Occipital lobe (tissue), 2 donors: ENCODE measurements around the gene MYEF2. TPM values are rescaled to one million over a fixed set of nuclear protein-coding genes. Genes with fewer than 3 reads are reported as not detected.

Experiments
- DNase-seq: peaks from one replicate; lab custom pipeline; 2025; lab: John Stamatoyannopoulos, UW
- total RNA-seq: library from RNA; depleted of rRNA; stranded (reverse); fragments of >200 nt; gene quantifications from one replicate; pipeline ENCODE4 v1.2.3, GENCODE V29; 2014

Gene MYEF2
- total RNA-seq, 1 donor from 2014 or later, result 158 TPM

DNA sequence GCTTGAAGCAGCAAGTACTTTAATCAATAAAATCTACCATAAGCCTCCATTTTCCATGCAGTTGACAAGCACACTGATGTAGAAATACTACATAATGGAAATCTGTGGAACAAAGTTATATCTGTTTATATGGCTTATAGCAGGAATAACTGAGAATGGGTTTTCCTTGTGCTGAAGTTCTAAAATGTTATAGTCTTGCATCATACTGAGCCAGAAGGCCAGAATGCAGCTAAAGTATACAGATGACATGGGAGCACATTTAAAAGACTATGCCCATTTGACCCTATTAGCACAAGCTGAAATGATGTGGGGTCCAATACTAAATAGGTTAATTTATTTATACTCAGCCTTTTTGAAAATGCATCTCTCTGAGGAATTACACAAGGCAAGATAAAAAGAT lies 32.2 kb downstream of the MYEF2 start:
- DNase-seq, result no peak

DNA sequence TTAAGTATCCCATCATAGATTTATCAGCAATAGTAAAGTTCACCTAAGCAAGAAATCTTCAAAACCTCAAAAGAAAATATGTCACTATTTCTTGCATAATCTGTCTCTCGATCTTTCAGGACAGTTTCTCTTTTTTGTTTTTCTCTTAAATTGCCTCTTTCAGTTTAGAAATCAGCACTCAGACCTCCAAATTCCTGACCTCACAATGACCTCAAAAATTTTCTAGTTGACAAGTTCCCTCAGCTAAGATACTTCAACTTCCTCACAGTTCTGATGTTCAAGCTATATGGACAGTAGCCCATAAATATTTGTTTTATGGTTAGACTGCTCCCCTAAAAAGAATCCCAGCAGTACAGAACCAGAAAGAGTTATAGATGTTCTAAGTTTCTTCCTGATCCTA lies 33.2 kb downstream of the MYEF2 start:
- DNase-seq, result no peak

DNA sequence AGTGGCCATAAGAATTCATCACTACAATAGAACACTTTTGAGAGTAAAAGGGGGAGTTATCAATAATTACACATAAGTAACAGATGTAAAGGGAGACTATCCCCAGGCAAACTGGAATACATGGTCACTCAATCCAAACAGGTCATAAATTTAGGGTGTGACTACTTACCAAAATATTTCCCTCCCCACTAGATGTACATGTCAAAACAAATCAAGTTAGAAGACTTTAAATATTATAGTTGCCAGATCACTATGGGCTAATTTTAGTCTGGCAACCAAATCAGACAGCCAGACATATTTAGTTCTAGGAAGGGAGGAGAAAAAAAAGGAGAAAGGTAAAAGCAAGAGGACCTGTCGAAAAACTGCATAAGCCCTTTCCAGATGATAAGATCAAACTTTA lies 34.2 kb downstream of the MYEF2 start:
- no peak for DNase-seq

DNA sequence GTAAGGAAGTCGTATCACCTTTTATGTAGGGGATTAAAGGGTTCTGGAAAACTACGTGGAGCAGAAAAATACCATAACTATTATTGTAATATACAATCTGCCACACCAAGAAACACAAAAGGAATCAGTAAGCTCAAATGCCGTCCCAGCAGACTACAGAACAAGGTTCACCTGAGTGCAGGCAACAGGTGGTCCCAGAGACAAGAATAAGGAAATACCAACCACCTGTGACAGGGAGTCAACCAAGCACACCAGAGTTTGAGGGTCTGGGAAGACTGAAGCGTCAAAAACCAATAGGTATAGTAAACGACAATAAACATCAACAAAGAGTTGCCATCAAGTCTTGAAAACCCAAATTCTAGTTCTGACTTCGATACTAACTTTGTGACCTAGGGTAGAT lies 45.2 kb downstream of the MYEF2 start:
- no peak for DNase-seq

DNA sequence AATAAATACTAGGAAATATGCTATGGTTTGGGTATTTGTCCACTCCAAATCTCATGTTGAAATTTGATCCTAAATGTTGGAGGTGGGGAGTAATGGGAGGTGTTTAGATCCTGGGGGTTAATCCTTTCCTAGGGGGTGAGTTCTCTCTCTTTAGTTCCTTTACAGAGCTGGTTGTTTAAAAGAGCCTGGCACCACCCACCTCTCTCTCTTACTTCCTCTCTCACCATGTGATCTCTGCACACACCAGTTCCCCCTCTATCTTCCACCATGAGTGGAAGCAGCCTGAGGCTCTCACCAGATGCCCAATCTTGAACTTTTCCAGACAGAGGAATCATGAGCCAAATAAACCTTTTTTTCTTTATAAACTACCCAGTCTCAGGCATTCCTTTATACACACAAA lies 46.8 kb downstream of the MYEF2 start:
- no peak for DNase-seq

DNA sequence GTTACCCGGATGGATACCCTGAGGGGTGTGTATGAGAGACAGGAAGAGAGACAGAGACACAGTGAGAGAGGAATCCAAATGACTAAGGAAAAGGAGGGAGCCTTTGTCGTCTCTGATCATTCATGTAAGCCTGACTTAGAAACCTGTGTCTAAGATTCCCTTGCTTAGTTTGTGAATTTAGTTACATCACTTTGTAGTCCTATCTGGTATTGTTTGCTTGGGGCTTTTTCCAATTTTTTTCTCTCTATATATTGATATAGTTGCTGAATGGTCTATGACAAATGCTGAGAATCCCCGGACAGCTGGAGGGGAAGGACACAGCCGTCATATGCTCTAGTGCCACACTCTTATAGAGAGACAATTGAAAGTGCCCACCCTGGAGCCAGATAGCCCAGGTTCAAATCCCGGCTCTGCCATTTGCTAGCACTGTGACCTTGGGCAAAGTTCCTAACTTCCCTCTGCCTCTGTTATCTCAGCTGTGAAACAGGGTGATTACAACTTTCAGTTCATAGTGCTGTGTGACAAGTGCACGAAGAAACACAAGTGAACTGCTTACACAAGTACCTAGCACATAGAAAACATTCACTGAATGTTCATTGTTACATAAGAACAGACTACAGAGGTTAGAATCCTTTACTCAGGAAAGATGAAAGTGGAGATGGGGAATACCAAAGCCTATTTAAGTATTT lies 51.3 kb downstream of the MYEF2 start:
- DNase-seq, result no peak

DNA sequence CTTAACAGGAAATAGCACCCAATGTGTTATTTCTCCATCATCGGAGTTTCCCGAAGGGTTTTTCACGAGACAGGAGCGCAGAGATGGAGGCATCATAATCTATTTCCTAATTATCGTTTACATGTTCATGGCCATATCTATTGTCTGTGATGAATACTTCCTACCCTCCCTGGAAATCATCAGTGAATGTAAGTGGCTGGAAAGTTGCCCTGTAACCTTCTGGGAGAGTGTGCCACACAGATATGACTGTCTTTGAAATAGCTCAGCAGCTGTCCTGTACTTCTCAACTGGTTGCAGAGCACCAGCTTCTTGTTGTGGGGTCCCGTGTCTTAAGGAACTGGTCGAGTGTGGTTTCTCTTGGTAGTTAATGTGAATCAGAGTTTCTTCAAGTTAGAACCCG lies 56.2 kb downstream of the MYEF2 start:
- DNase-seq, result no peak

DNA sequence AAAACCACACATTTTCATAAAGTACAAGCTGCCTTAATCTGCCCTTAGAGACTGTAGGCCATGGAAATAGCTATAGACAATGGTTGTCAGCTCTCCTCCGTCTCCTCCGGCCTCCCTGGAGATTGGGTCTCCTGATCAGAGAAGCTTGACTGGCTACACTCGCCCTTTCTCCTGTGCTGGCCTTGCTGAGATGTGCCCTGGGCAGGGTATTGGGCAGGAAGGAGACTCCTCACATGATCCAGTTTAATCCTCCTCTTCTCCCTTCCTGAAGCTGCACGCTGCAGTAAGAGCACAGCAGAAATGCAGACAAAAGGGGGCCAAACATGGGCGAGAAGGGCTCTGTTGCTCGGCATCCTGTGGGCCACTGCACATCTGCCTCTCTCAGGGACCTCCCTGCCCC lies 57.4 kb downstream of the MYEF2 start, which contains the start of gene SLC24A5:
TSS of gene SLC24A5 (plus strand) at position 246 of the 400 bp plus-strand sequence. CDS start at position 301, 55 bp downstream.
- DNase-seq, result no peak

DNA sequence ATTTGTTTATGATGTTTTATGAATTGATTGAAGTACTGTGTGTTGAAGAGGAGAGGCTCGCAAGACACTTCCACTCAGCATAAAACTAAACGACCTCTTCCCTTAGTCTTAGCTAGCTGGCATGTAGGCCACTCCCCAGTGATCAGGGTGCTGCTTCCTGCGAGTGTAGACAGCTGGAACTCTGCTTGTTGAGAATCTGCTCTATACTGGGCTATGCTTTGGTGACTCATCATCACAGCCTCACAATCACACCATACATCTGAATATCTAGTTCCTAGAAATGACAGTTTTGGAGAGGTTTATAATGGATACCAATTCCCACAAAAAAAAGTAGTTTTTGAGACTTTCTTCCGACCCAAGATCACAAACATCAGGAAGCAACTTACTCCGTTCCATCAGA lies 58.8 kb downstream of the MYEF2 start:
- no peak for DNase-seq

DNA sequence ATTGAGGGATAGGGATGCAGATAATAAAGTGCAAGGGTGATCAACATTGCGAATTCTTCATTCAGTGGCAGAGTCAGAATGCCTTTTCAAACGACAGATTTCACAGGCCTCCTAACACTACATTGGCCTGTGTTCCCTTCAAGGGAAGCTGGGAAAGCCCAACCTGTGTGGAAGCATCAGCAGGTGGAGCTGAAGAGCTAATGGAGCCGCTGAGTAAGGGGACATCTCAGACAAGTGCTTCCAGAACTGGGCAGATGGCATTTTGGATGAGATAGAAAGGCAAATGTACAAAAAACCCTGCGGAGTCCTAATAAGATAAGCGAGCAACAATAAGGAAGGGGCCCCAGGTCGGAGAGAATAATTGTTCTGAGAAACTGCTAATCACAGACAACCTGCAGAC lies 65.9 kb downstream of the MYEF2 start:
- DNase-seq, result no peak

DNA sequence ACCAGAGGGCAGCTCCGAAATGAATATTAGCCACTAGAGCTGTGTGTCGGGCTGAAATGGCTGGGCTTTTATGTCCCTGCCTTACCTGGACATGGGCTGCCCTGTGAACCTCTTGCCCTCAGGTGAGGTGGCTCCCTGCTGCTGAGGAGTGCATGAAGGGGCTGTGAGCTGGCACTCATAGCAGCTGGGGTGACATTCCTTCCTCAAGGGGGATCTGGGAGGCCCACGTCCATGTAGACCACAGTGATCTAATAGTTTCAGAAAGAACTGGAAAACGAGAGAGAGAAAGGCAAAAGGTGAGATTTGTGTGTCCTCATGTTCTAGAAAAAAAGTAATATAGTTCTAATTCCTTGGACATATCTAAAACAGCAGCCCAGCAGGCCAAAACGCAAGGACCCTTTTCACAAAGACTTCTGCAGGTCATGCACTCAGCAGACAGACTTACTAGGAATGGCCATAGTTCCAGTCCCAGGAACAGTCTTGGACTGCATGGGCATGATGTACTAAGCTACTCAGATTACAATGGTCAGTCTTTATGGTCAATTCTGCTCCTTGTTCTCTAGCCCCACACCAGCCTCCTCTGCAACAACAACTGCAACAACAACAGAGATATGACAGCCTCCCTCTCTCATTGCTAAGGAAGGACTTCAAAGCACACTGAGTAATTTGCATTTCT lies 68.1 kb downstream of the MYEF2 start:
- no peak for DNase-seq

DNA sequence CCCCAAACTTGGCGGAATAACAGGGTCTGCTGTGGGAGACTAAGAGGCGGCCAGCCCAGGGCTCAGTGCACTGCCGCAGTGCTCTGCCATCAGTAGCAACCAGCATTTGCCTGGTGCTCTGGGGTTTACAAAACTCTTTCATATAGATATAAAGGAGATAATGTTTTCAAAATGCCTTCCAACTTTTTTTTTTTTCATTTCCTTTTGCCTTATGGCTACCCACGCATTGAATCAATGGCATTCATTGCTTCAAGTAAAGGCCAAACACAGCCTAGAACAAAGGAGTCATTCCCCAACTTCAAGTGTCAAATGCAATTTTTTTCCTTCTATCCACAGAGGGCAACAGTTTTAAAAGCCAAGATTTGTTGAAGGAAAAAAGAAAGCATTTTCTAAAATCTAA lies 68.9 kb downstream of the MYEF2 start:
- no peak for DNase-seq

DNA sequence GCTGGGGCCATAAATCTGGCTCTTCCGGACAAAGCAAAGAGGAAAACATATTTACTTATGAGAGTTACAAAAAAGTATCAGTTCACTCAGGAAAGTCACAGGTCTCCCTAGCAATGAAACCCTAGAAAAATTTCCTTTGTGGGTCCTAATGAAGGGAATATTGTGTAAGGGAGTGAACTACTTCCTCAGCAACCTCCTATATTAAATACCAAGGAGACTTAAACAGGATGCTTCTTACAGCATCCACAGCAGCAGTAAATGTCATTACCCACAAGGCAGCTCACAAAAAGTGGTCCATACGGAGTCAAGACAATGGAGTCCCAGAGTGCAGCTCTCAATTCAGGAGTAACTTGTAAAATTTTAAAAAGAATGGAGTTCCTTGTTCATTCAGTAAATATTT lies 72.2 kb downstream of the MYEF2 start:
- no peak for DNase-seq

DNA sequence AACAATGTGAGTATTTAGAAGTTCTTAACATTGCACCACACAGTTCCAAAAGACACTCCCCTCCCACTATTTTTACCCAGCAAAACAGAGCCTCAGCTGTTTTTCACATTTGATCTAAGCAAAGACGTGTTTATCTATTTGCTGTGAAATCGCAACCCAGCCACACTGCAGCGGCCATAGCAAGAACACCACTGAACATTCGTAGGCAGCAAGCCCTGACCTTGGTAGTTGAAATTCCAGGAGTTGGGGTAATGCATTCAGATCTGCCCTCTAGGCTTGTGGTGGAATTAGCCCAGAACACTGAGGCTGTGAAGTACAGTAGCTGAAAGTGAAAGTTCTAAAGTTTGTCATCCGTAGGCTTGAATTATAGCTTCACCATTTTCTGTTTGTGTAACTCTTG lies 74.4 kb downstream of the MYEF2 start:
- DNase-seq, result no peak

DNA sequence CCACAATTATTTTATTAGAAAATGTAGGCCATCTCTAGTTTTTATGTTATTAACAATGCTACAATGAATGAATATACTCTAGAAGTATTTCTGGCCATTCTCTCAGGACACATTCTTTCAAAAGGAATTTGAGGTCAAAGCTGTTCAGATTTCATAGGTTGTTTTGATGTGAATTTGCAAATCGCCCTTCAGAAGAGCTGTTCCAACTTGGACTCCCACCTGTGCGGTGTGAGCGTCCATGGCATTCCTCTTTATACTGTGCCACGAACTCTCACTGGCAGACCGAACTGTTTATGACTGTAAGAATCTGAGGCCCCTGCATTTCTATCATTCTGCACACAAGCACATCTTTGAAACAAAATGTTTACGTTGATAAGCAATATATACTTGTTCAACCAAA lies 75.9 kb downstream of the MYEF2 start:
- DNase-seq, result no peak

DNA sequence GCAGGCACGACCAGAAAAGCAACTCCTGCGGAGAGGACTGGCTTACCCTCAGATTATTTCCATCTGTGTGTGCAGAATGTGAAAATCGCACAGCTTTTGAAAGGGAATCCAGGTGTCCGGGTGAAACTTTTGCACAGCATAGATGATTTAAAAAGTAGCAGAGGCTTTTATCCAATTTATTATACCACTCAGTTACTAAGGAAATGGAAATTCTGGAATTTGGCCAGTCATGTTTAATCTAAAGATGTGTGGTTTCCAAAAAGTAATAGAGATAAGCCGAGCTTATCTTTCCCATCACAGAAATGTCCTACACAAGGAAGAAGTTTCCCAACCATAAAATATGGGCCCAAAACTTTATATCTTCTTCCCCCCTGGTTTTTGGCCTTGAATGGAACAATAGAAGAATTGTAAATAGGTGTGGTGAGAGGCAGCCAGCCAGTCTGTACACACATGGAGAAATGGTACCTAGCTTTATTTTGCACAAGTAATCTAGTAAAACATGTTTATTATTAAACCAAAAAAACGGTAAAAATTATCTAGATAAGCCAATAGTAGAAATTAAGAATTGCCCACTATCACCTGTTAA lies 76.6 kb downstream of the MYEF2 start:
- no peak for DNase-seq

DNA sequence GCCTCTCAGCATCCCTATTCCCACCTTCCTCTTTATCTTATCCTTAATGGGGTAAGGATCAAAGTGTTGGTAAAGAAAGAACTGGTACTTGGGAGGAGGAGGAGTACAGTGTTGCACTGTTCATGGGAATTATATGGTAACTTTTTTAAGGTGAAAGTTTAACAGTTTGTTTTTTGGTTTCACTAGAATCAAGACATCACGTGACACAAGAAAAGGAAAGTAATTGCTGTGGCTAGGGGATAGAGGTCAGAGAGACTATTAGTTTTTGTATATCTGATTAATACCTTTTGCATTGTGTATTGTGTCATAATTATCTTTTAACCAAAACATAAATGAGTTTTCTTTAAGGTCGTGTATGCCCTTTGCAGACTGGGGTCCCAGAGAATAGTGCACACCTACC lies 80.8 kb downstream of the MYEF2 start:
- DNase-seq, result no peak

DNA sequence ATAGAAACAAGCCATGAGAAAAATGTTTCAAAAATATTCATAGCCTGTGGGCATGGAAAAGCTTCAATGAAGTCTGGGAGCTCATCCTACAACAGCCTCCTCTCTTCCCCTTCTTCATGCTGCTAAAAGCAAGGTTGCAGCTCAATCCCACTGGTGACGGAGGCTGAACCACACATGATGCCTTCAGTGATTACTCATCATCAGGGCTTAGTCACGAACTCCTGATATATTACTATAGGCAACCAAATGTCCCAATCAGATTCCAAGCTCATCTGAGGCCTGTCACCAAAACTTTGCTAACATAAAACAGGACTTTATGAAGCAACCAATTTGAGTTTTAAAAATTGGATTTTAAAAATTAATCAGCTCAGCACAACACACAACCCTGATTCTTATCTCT lies 81.3 kb downstream of the MYEF2 start:
- no peak for DNase-seq

DNA sequence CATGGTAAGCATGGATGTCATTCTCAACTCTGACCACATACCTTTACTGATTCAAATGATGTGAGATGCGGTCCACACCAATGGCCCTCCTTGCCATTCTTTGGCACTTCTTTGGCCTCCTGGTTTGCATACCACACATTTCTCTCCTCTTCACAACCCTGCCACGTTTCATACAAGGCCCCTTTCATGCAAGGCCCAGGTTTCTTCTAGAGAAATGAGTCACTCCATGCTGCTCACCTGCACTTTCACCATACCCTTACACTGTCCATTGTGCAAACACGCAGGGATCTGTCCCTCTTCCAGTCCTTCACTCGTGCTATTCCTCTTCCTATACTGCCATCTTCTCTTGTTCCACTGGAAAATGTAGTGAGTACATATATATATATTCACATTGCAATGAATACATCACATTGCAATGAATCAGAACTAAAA lies 81.7 kb downstream of the MYEF2 start:
- no peak for DNase-seq

DNA sequence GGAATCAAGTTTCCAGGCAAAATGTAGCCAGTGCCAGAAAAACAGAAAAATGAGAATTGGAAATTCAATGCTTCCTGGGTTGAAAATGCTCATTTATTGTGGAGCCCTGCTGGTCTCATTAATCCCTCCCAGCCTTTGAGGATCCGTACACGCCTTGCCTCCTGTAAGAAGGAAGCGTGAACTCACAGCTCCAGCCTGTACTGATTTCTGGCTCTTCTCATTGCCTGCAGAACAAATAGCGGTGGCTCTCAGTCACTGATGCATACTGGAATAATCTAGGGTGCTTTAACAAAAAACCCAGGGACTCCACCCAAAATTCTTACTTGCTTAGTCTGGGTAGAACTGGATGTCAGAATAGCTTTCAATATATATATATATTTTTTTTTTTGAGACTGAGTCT lies 86.6 kb downstream of the MYEF2 start:
- DNase-seq, result no peak

DNA sequence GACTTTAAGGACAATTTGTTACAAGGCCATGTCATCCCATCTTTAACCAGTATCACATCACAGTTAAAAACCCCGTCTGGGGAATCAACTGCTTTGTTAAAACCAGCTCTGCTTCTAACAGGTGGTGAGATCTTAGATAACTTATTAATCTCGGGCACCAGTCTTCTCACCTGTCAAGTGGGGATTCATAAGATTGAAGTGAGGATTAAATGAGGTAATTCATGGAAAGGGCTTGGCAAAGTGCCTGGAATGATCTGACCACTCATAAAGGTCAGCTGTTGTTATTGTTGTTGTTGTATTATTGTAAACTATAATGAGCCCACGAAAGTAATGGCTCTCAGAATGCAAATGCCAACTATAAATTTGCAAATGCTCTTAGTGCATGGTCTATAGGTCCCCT lies 87.4 kb downstream of the MYEF2 start:
- DNase-seq, result no peak

DNA sequence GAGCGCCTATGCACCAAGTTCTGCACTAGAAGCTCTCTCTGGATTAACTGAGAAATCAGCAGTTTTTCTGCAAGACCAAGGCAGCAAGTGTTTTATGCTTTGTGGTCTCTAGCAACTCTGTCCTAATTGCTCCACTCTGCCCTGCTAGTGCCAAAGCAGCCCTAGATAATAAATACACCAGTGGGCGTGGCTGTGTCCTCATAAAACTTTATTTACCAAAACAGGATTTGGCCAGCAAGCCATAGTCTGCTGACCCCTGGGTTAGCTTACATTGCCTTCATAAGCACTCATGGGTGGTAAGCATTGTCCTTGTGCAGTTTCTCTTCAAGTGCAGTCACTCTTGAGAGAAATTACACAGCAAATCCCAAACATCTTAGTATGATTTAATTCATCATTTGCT lies 88.0 kb downstream of the MYEF2 start:
- no peak for DNase-seq

DNA sequence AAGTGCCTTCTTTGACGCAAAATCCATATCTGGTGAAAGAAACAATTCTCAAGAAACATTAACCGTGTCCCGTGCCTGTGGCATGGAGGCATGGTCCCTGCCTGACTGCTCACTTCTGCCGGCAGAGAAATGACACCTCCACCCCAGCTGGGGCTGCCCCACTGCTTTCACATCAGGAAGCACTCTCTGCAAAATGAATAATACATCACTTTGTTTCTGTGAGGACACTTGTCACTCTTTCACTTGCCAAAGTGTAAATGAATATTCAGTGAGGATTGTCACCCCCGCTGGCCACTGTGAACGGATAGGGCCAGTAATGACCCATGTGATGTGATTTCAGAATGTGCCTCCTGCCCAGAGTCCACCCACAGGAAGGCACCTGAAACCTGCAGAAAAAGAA lies 88.4 kb downstream of the MYEF2 start:
- DNase-seq, result no peak
